GM13977 (cell line): ENCODE data around the gene POMT1.

ENCODE experiments used
- DNase-seq: peaks from one replicate; pipeline ENCODE4 v3.0.0; 2012; ENCODE audit warnings: low spot score
- CTCF ChIP-seq: IDR thresholded peaks from 2 replicates; pipeline ENCODE4 v1.5.1; 2012; ENCODE audit warnings: mild to moderate bottlenecking, control low read depth; ENCODE audit not compliant: insufficient read depth; ENCODE audit errors: extremely low read depth, missing control alignments
- in situ Hi-C: fragments of 300-500 bp; cut with MboI; formaldehyde crosslinking; loops from one replicate; pipeline ENCODE4 v1.12.0; 2022; ENCODE audit warnings: low sequenced_read_pairs, low pct_unique_long_range_greater_than_20kb, mixed read lengths, inconsistent platforms; ENCODE audit not compliant: unreplicated experiment

POMT1 gene

GRCh38 chr9:131562032-131562959, 59.6 kb downstream of the POMT1 start:
- in situ Hi-C loops, result no loop called here
- DNase-seq, result no peak
- TF ChIP-seq CTCF, result no peak

GRCh38 chr9:131565369-131565768, 62.7 kb downstream of the POMT1 start:
- no peak for TF ChIP-seq CTCF
- no peak for DNase-seq
- in situ Hi-C loops, result no loop called here

GRCh38 chr9:131566158-131566557, 63.4 kb downstream of the POMT1 start:
- DNase-seq, result no peak
- in situ Hi-C loops, result no loop called here
- TF ChIP-seq CTCF, result no peak

- in situ Hi-C loops, result no loop called here
- TF ChIP-seq CTCF, result no peak
- no peak for DNase-seq
Measured at GRCh38 chr9:131567910-131568309, 65.2 kb downstream of the POMT1 start.
